T follicular helper cell (primary cell): ENCODE data around the gene ERC1.
"Not testable (repeated sequence)": the region's sequence is repeated elsewhere in the genome, so short reads cannot be mapped to it uniquely, and the experiment has no call there.

Experiments
- DNase-seq: peaks from one replicate; pipeline ENCODE4 v3.0.0-alpha.2; 2020; ENCODE audit warnings: low read depth

The ERC1 gene

GRCh38 chr12:1186298-1186697 lies 195.3 kb downstream of the ERC1 start:
- DNase-seq: no peak

GRCh38 chr12:1188016-1188415 lies 197.0 kb downstream of the ERC1 start:
- DNase-seq: no peak

GRCh38 chr12:1189163-1189562 lies 198.1 kb downstream of the ERC1 start:
- no peak for DNase-seq

- DNase-seq: no peak
These were observed 204.5 kb downstream of the ERC1 start for GRCh38 chr12:1195513-1195912.

GRCh38 chr12:1197264-1198018 lies 206.4 kb downstream of the ERC1 start:
- no peak for DNase-seq

- not testable (repeated sequence) for DNase-seq
These were observed 207.8 kb downstream of the ERC1 start for GRCh38 chr12:1198854-1199253.

- no peak for DNase-seq
These were observed 208.7 kb downstream of the ERC1 start for GRCh38 chr12:1199700-1200099.

GRCh38 chr12:1201030-1201429 lies 210.0 kb downstream of the ERC1 start:
- no peak for DNase-seq

GRCh38 chr12:1201886-1202285 lies 210.9 kb downstream of the ERC1 start:
- no peak for DNase-seq

GRCh38 chr12:1203735-1204019 lies 212.7 kb downstream of the ERC1 start:
- no peak for DNase-seq

- no peak for DNase-seq
These were observed 213.6 kb downstream of the ERC1 start for GRCh38 chr12:1204581-1205121.

GRCh38 chr12:1205512-1206060 lies 214.6 kb downstream of the ERC1 start:
- no peak for DNase-seq

GRCh38 chr12:1206118-1206734 lies 215.2 kb downstream of the ERC1 start:
- DNase-seq: no peak

- DNase-seq: no peak
These were observed 216.3 kb downstream of the ERC1 start for GRCh38 chr12:1207276-1207675.

- DNase-seq: not testable (repeated sequence)
These were observed 217.7 kb downstream of the ERC1 start for GRCh38 chr12:1208719-1209118.

- no peak for DNase-seq
These were observed 221.5 kb downstream of the ERC1 start for GRCh38 chr12:1212526-1212925.

GRCh38 chr12:1213205-1213604 lies 222.2 kb downstream of the ERC1 start:
- no peak for DNase-seq

- no peak for DNase-seq
These were observed 222.7 kb downstream of the ERC1 start for GRCh38 chr12:1213618-1214205.

GRCh38 chr12:1216560-1216959 lies 225.5 kb downstream of the ERC1 start:
- DNase-seq: no peak

GRCh38 chr12:1217191-1217949 lies 226.3 kb downstream of the ERC1 start:
- no peak for DNase-seq

GRCh38 chr12:1218369-1218768 lies 227.3 kb downstream of the ERC1 start:
- no peak for DNase-seq
